Activated CD4-positive, alpha-beta T cell treated with anti-CD3 and anti-CD28 coated beads, Interleukin-2, amount 50 U/mL, for 4 hours (primary cell): Measurements from ENCODE around the gene NOTCH1.
"Not testable (repeated sequence)": the region's sequence is repeated elsewhere in the genome, so short reads cannot be mapped to it uniquely, and the experiment has no call there.

Source experiments
- DNase-seq, 2 experiments: peaks; one replicate each; pipeline ENCODE4 v3.0.0-alpha.2; 2020

Gene NOTCH1

GRCh38 chr9:136578915-136579649, 33.2 kb upstream of the NOTCH1 start:
- DNase-seq, result no peak

DNA sequence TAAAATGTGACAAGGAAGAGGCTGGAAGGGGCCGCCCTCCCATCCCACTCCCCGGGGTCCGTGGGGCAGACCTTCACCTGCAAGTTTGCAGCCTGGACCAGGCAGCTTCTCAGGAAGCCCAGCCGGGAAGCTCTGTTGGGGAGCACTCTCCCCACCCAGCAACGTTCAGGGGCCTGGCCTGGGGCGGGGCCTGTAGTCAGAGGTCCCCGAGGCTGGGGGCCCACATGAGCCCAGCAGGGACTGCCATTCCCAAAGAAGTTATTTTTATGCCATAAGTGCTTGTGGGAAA, 32.7 kb upstream of the NOTCH1 start:
- no peak for DNase-seq

- DNase-seq, result no peak
These were observed 32.2 kb upstream of the NOTCH1 start for GRCh38 chr9:136577941-136578625.

DNA sequence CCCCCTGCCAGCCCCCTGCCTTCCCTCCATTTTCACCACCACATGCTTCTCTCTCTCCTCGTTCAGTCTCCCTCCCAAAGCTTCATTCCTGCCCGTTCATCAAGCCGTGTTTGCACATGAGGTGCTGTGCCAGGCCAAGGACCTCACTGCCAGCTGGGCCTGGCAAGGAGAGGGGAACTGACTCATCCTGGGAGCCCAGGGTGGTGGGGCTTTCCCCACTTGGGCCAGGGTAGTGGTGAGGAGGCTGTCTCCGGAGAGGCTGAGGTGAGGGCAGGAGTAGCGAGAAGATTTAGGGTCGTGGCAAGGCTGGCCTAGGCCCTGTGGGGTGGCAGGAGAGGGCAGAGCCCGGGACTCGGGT, 30.4 kb upstream of the NOTCH1 start:
- no peak for DNase-seq

DNA sequence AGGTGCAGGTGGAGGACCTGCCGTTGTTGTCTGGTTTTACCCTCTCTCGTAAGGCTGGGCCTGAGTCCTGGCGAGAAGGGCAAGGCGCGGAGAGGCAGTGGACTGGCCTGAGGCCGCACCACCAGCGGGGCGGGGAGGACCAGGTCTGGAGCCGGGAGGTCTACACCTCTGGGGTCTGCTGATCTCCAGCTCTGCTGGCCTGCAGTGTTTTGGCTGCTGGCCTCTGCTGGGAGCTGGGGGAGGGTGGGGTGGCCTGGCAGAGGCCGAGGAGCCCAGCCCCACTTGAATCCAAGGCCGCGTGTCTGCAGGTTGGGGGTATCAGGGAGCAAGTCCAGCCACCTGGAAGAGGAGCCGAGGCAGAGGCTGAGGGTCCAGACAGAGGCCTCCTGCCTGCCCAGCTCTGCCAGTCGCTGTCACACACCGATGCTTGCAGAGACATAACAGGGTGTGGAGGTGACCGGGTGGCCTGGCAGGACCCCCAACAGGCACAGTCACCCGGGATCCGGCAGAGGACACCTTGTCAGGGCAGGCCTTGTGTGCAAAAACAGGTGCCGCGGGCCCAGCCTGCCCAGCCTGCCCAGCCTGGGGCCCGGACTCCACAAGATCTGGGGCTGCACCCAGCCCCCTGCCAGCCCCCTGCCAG, 29.9 kb upstream of the NOTCH1 start:
- no peak for DNase-seq

- DNase-seq, result not testable (repeated sequence)
These were observed 28.8 kb upstream of the NOTCH1 start for GRCh38 chr9:136574606-136575005.

DNA sequence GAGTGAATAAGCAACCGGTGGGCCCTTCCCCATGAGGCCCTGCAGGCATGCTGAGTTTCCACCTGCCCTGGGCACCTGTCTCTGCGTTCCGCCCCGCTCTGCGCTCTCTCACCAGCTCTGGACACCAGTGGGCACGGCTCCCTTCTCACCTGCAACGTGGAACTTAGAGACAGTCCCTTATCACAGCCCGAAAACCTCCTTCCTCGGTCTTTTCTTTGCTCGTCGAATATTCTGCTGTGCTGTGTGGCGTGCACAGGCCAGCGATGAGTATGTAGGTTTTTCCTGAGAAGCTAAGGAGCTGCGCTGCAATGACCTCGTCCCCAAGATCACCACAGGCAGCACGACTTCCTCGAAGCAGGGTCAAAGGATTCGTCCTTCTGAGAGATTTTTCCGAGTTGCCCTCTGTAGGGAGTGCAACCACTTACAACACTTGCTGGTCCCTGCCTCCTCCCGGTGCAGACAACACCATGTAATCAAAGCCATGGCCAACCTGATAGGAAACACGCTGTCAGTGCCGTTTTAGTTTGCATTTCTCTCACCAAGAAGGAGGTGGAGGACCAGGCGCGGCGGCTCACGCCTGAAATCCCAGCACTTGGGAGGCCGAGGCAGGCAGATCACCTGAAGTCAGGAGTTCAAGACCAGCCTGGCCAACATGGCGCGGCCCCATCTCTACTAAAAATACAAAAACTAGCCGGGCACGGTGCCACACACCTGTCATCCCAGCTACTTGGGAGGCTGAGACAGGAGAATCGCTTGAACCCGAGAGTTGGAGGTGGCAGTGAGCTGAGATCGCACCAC, 27.2 kb upstream of the NOTCH1 start:
- no peak for DNase-seq

DNA sequence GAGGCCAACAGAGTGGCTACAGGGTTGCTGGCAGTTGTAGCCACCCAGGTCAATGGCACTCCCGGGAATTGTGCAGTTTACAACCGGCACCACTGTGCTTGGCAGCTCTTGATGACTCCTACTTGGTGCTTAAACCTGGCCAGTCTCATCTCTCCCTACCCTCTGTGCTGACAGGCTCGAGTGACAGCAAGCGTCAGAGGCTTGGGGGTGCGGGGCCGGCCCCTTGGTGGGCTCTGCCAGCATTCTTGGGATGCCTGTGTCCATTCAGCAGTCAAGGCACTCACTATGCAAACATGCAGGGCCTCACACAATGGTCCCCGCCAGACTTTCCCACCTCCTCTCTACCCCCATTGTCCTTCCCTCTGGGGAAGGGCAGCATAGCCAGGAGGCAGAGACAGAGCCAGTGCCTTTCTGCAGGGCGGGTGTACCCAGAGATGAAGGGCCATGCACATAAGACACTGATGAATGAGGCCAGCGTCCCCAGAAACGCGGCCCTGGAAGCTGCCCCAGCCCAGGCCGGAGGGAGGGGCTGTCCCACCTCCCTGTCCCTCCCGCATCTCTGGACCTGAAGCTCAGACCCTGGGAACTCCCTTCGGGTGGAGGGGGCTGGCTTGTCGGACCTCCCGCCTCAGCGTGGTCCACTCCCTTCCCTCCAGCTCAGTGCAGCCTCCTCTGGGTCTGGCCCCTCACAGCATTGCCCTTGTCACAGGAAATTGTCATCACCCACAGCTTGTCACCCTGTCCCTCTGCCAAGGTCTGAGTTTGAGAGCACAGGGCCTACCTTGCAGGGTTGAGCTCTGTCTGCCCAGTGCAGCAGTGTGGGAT, 26.4 kb upstream of the NOTCH1 start:
- no peak for DNase-seq

DNA sequence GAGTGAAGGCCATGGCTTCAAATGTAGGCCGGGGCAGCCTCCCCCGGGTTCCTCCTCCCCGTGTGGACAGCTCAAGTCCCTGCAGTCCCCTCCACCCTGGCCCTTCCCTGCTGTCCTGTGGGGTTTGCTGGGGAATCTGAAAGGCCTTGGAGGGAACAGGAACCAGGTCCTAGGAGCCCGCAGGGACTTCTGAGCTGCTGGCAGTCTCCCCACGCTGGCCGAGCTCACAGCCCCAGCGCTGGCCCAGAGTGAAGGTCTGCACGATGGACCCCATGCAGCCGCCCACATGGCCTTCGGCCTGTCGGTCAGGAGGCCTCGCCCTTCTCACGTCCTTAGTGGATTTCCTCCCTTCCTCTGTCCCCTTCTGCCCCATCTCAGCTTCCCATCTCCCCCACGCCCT, 25.7 kb upstream of the NOTCH1 start:
- no peak for DNase-seq

DNA sequence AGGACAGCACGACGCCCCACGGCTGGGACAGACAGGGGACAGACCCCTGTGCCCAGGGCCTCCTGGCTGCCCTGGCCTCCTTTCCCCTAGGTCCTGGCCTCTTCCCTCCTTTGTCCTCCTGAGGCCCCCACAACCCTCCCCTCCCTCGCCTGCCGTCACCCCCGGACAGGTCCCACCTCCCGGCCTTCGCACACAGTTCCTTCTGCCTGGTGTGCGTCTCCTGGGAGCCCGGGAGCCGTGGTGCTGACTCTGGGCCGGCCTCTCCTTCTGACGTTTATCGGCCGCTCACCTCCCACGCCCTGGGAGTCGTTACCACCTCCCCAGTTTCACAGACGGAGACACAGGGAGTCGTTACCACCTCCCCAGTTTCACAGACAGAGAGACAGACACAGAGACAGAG, 25.1 kb upstream of the NOTCH1 start:
- DNase-seq, result no peak

- no peak for DNase-seq
These were observed 24.5 kb upstream of the NOTCH1 start for GRCh38 chr9:136570191-136570845.

DNA sequence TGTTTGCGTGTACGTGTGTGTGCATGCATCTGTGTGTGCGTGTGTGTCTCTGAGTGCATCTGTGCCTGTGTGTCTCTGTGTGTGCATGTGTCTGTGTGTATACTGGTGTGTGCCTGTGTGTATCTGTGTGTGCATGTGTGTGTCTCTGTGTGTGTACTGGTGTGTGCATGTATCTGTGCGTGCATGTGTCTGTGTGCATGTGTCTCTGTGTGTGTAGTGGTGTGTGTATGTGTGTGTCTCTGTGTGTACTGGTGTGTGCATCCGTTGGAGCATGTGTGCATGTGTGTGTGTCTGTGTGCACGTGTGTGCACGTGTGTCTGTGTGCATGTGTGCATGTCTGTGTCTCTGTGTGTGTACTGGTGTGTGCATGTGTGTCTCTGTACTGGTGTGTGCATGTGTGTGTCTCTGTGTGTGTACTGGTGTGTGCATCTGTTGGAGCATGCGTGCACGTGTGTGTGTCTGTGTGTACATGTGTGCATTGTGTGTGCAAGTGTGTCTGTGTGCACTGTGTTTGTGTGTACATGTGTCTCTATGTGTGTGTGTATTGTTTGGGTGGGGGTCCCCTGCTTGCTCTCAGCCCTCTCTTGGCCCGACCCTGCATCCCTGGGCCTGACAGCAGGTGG, 23.8 kb upstream of the NOTCH1 start:
- DNase-seq, result no peak

DNA sequence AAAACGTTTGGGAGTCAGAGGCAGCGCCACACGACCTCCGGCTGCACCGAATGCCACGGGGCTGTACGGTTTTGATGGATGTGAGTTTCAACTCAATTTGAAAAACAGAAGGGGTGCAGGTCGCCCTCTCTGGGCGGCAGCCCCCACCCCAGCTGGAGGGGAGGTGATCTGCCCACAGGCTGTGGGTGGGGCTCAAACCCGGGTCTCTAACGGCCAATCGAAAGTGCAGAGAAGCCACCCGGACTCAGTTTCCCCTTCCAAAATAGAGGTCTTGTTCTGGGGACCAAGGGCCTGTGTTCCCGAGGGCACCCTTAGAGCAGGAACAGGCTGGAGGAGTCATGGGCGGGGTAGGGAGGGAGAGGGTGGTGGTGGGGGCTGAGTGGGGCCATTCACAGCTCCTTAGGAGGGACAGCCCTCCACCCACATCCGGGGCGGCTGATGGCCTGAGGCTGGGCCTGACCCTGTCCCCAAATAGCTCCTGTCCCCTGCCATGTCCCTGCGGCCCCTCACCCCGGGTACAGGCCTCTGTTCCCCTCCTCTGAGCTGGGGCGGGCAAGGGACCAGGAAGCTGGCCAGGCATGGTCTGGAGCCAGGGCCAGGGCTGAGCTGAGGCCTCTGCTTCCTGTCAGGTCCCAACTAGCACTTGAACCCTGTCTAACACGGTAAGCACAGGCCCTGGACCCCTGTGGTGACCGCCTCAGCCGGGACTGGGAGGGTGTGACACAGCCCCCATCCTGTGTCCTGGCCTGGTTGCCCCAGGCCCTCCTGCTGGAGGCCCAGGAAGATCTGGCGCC, 22.6 kb upstream of the NOTCH1 start:
- no peak for DNase-seq

- no peak for DNase-seq
These were observed 21.9 kb upstream of the NOTCH1 start for GRCh38 chr9:136567651-136568287.

DNA sequence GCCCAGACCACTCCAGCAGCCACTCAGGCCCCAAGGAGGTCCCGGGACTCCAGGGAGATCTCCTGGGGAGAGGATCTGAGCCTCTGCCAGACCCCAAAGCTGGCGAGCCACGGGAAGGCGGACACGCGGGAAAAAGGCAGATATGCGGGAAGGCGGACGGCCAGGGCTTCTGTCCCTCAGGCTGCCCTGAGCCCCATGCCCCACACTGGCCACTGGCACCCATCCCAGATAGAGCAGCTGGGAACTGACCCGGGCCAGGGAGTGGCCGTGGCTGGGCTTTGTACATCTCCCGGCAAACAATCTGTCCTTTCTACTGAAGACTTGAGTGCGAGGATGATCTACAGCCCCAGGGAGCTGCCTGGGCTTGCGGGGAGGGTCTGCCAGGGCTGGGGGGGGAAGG, 21.1 kb upstream of the NOTCH1 start:
- no peak for DNase-seq

GRCh38 chr9:136566553-136566895, 20.7 kb upstream of the NOTCH1 start:
- DNase-seq, result no peak

GRCh38 chr9:136565715-136566552, 20.1 kb upstream of the NOTCH1 start:
- DNase-seq, result no peak

GRCh38 chr9:136565086-136565714, 19.4 kb upstream of the NOTCH1 start:
- no peak for DNase-seq

GRCh38 chr9:136564379-136564988, 18.6 kb upstream of the NOTCH1 start:
- DNase-seq, result no peak
